MM.1S (cell line): ENCODE data around the gene GNS.

Source experiments
- DNase-seq: peaks from one replicate; pipeline ENCODE4 v3.0.0-alpha.2; 2015
- H2AFZ ChIP-seq: fragments of 300-600 bp; sonication (generic); 2 replicates; pipeline ENCODE4 v1.6.0; 2016; ENCODE audit warnings: antibody characterized with exemption, low read length
- H3F3A ChIP-seq: fragments of 300-600 bp; sonication (generic); 2 replicates; pipeline ENCODE4 v1.6.1; 2016; ENCODE audit warnings: mild to moderate bottlenecking, antibody characterized with exemption, low read length, moderate library complexity, mixed read lengths; ENCODE audit not compliant: insufficient read depth
- H3K27ac ChIP-seq: fragments of 300-600 bp; sonication (generic); 2 replicates; pipeline ENCODE4 v1.5.1; 2016; ENCODE audit warnings: mild to moderate bottlenecking, low read length
- H3K27me3 ChIP-seq: fragments of 300-600 bp; sonication (generic); replicated peaks from 2 replicates; pipeline ENCODE4 v1.6.0; 2016; ENCODE audit warnings: low read length; ENCODE audit not compliant: insufficient read depth
- H3K36me3 ChIP-seq: fragments of 300-600 bp; sonication (generic); replicated peaks from 2 replicates; pipeline ENCODE4 v1.6.1; 2016; ENCODE audit warnings: mild to moderate bottlenecking, low read length, mixed read lengths; ENCODE audit not compliant: insufficient read depth
- H3K4me1 ChIP-seq: fragments of 300-600 bp; sonication (generic); 2 replicates; pipeline ENCODE4 v1.6.1; 2016; ENCODE audit warnings: low read length, mixed read lengths
- H3K4me2 ChIP-seq: fragments of 300-600 bp; sonication (generic); 2 replicates; pipeline ENCODE4 v1.6.0; 2016; ENCODE audit warnings: low read depth, low read length
- H3K4me3 ChIP-seq: fragments of 300-600 bp; sonication (generic); 2 replicates; pipeline ENCODE4 v1.5.1; 2016; ENCODE audit warnings: low read length, mixed read lengths
- H3K79me2 ChIP-seq: fragments of 300-600 bp; sonication (generic); 2 replicates; pipeline ENCODE4 v1.6.1; 2016; ENCODE audit warnings: mixed run types, low read length, mixed read lengths
- H3K9ac ChIP-seq: fragments of 300-600 bp; sonication (generic); 2 replicates; pipeline ENCODE4 v1.6.1; 2016; ENCODE audit warnings: low read length, mixed read lengths
- H3K9me2 ChIP-seq: fragments of 300-600 bp; sonication (generic); replicated peaks from 2 replicates; pipeline ENCODE4 v1.6.1; 2016; ENCODE audit warnings: mild to moderate bottlenecking, low read length, mixed read lengths; ENCODE audit not compliant: insufficient read depth
- H3K9me3 ChIP-seq: fragments of 300-600 bp; sonication (generic); replicated peaks from 2 replicates; pipeline ENCODE4 v1.6.1; 2016; ENCODE audit warnings: mild to moderate bottlenecking, low read length, mixed read lengths; ENCODE audit not compliant: insufficient read depth
- H4K20me1 ChIP-seq: fragments of 300-600 bp; sonication (generic); 2 replicates; pipeline ENCODE4 v1.6.1; 2016; ENCODE audit warnings: mild to moderate bottlenecking, low read length, moderate library complexity, mixed read lengths; ENCODE audit not compliant: insufficient read depth
- EZH2 ChIP-seq: fragments of 300-600 bp; sonication (generic); optimal IDR thresholded peaks from 2 replicates; pipeline ENCODE3; 2017; ENCODE audit warnings: low read depth, mild to moderate bottlenecking, antibody characterized with exemption, low read length, mixed read lengths
- EZH2phosphoT487 ChIP-seq: fragments of 300-600 bp; sonication (generic); IDR thresholded peaks from 2 replicates; pipeline ENCODE4 v1.6.1; 2018; ENCODE audit warnings: antibody characterized with exemption, low read length
- TF ChIP-seq, protein P1 (sequence below): fragments of 300-600 bp; sonication (generic); IDR thresholded peaks from 2 replicates; pipeline ENCODE4 v1.5.1; 2016; ENCODE audit warnings: antibody characterized with exemption, low read length, mixed read lengths

GNS gene

DNA sequence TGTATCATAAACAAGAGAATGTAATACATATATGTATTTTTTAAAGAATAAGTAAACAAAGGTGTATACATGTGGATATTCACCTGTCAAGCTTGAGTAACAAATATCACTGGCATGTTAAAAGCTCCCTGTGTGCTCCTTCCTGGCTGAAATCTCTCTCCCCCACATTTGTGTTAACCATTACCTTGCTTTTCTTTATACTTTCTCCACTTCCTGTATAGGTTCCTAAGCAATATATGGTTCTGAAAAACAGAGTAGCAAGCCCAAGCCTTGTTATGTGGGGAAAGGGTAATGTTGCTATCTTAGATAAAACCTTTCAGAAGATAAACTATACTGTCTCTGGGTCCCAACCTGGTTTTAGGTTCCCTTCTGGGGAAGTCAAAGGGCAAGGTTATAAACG is 32.9 kb upstream of the GNS start:
- no peaks in the 10 kb centered on the region for H3K9me2 ChIP-seq
- H3K9me3 ChIP-seq: no peaks in the 10 kb centered on the region

DNA sequence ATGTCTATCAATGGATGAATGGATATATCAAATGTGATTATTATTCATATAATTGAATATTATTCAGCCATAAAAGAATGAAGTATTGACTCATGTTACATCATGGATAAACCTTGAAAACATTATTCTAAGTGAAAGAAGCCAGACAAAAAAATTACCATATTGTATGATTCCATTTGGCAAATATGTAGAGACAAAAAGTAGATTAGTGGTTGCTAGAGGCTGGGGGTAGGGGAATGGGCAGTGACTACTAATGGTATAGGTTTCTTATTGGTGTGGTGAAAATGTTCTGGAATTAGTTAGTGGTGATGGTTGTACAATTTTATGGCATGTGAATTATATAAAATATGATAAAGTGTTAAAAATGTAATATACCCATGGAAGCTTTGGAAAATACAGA is 31.8 kb upstream of the GNS start:
- Histone ChIP-seq H3K27me3 (no peaks in the 10 kb centered on the region), H3K9me3 (no peaks in the 10 kb centered on the region), H3K4me2 (no peak overlapping the region), H3K79me2 (no peaks in the 10 kb centered on the region), H3K36me3 (no peaks in the 10 kb centered on the region; the same call in 1 of the 2 replicates), H3K27ac (no peak overlapping the region), H2AFZ (no peak overlapping the region), H3K9me2 (no peaks in the 10 kb centered on the region), H3F3A (no peaks in the 10 kb centered on the region), H3K4me1 (peaks cover 12% of the 10 kb centered on the region), H4K20me1 (no peaks in the 10 kb centered on the region), H3K4me3 (no peak overlapping the region), H3K9ac (no peak overlapping the region)
- TF ChIP-seq, protein P1, sequence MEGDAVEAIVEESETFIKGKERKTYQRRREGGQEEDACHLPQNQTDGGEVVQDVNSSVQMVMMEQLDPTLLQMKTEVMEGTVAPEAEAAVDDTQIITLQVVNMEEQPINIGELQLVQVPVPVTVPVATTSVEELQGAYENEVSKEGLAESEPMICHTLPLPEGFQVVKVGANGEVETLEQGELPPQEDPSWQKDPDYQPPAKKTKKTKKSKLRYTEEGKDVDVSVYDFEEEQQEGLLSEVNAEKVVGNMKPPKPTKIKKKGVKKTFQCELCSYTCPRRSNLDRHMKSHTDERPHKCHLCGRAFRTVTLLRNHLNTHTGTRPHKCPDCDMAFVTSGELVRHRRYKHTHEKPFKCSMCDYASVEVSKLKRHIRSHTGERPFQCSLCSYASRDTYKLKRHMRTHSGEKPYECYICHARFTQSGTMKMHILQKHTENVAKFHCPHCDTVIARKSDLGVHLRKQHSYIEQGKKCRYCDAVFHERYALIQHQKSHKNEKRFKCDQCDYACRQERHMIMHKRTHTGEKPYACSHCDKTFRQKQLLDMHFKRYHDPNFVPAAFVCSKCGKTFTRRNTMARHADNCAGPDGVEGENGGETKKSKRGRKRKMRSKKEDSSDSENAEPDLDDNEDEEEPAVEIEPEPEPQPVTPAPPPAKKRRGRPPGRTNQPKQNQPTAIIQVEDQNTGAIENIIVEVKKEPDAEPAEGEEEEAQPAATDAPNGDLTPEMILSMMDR: no peak
- TF ChIP-seq EZH2 (no peak), EZH2phosphoT487 (no peak)
- DNase-seq: no peak

More for the DNA sequence above, 32.9 kb upstream of the GNS start:
- no peak overlapping the region for H3K9ac ChIP-seq
- no peak overlapping the region for H3K4me3 ChIP-seq
- H3K36me3 ChIP-seq: no peaks in the 10 kb centered on the region; the same call in 1 of the 2 replicates
- no peaks in the 10 kb centered on the region for H3K79me2 ChIP-seq
- H3F3A ChIP-seq: no peaks in the 10 kb centered on the region
- no peak overlapping the region for H3K4me2 ChIP-seq
- no peak overlapping the region for H3K27ac ChIP-seq
- peaks cover 16% of the 10 kb centered on the region for H3K4me1 ChIP-seq
- no peak overlapping the region for H2AFZ ChIP-seq
- no peaks in the 10 kb centered on the region for H3K27me3 ChIP-seq
- TF ChIP-seq, protein P1: no peak
- TF ChIP-seq EZH2 (no peak), EZH2phosphoT487 (no peak)
- DNase-seq: no peak
- H4K20me1 ChIP-seq: no peaks in the 10 kb centered on the region

DNA sequence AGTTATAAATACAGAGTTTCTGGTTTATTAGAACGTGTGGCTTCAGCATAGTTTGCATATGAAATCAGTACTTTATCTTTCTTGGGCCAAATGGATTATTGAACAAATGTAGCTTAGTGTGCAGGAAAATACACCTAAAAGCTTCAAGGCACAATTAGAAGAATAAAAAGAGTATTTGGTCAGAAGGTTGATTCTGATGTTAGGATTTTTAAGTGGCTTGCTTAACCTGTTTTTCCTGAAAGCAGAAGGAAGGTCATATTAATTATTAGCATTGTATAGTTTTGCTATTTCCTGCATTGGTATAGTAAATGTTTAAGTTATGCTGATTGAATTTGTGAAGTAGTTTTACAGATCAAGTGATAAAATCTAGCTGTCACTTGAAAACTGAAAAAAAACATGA is 31.0 kb upstream of the GNS start:
- H3K27me3 ChIP-seq: no peaks in the 10 kb centered on the region
- H3K36me3 ChIP-seq: no peaks in the 10 kb centered on the region; the same call in 1 of the 2 replicates
- H3K9ac ChIP-seq: no peak overlapping the region
- peaks cover 12% of the 10 kb centered on the region for H3K4me1 ChIP-seq
- no peaks in the 10 kb centered on the region for H3K9me2 ChIP-seq
- no peaks in the 10 kb centered on the region for H3K79me2 ChIP-seq
- H3F3A ChIP-seq: no peaks in the 10 kb centered on the region
- H3K4me3 ChIP-seq: no peak overlapping the region
- H4K20me1 ChIP-seq: no peaks in the 10 kb centered on the region
- H3K27ac ChIP-seq: no peak overlapping the region
- H2AFZ ChIP-seq: no peak overlapping the region
- no peaks in the 10 kb centered on the region for H3K9me3 ChIP-seq
- TF ChIP-seq EZH2 (no peak), EZH2phosphoT487 (no peak)
- TF ChIP-seq, protein P1: no peak
- DNase-seq: no peak
- H3K4me2 ChIP-seq: no peak overlapping the region

DNA sequence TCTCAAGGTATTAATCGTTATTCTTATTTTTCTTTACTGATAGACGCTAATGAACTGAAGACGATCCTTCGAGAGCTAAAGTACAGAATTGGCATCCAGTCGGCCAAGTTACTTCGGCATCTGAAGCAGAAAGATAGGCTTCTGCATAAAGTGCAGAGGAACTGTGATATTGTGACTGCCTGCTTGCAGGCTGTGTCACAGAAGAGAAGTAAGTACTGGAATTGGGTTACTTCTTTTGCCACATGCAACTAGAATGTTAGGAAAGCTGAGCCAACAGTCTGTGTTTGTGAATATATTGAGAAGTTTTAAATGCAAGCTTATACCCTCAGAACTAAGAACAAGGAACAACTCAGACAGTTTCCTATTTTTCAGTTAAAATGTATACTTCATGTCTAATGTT is 26.6 kb upstream of the GNS start:
- Histone ChIP-seq H3K9me2 (no peaks in the 10 kb centered on the region), H3F3A (peaks cover 14% of the 10 kb centered on the region), H3K9me3 (no peaks in the 10 kb centered on the region), H4K20me1 (no peaks in the 10 kb centered on the region), H3K4me1 (peaks cover 7% of the 10 kb centered on the region), H3K27me3 (no peaks in the 10 kb centered on the region), H2AFZ (no peak overlapping the region), H3K36me3 (no peaks in the 10 kb centered on the region; the same call in 1 of the 2 replicates), H3K4me3 (no peak overlapping the region), H3K79me2 (peaks cover 30% of the 10 kb centered on the region), H3K9ac (no peak overlapping the region), H3K27ac (no peak overlapping the region), H3K4me2 (no peak overlapping the region)
- TF ChIP-seq, protein P1: no peak
- TF ChIP-seq EZH2phosphoT487: no peak
- no peak for DNase-seq
